IgD-negative memory B cell (primary cell): Measurements from ENCODE around the gene GDF11. TPM values are rescaled to one million over a fixed set of nuclear protein-coding genes. Genes with fewer than 3 reads are reported as not detected.

Source experiments
- H3K27ac Mint-ChIP-seq, 3 donors: one replicate each; pipeline ENCODE4 v1.8.0; 2020 to 2022; ENCODE audit warnings: mild to moderate bottlenecking in 3 of 3, mixed read lengths in 3 of 3, moderate library complexity in 1 of 3
- H3K27me3 Mint-ChIP-seq: one replicate; pipeline ENCODE4 v1.8.0; 2021; ENCODE audit warnings: mixed read lengths
- H3K36me3 Mint-ChIP-seq: one replicate; pipeline ENCODE4 v1.8.0; 2020; ENCODE audit warnings: mild to moderate bottlenecking, mixed read lengths
- H3K4me1 Mint-ChIP-seq, 3 donors: one replicate each; pipeline ENCODE4 v1.8.0; 2020 to 2022; ENCODE audit warnings: mixed read lengths in 3 of 3, mild to moderate bottlenecking in 1 of 3
- H3K4me3 Mint-ChIP-seq, 4 donors: one replicate each; pipeline ENCODE4 v1.8.0; 2020 to 2022; ENCODE audit warnings: mild to moderate bottlenecking in 4 of 4, mixed read lengths in 4 of 4, moderate library complexity in 3 of 4
- H3K9me3 Mint-ChIP-seq, 3 donors: one replicate each; pipeline ENCODE4 v1.8.0; 2020 to 2021; ENCODE audit warnings: mixed read lengths in 3 of 3, mild to moderate bottlenecking in 1 of 3
- polyA plus RNA-seq: library from polyadenylated mRNA; unstranded; fragments of 300-500 nt; fragmentation: Illumina TruSeq; gene quantifications from one replicate; pipeline ENCODE4 v1.2.3, GENCODE V29; 2021

GDF11 gene
- polyA plus RNA-seq, 1 donor from 2014 or later: 1.1 TPM

- H3K4me3 Mint-ChIP-seq: peak within 1 kb of the TSS; percentile 88 to 97 (median 94)
- H3K27ac Mint-ChIP-seq: peak within 1 kb of the TSS; percentile 92 to 99 (median 98)
- no peaks in the 10 kb centered on the region for H3K36me3 Mint-ChIP-seq
- H3K9me3 Mint-ChIP-seq: no peaks in the 10 kb centered on the region
- peaks cover 15 to 30% (median 17%) of the 10 kb centered on the region in 3 donors for H3K4me1 Mint-ChIP-seq
- H3K27me3 Mint-ChIP-seq: no peaks in the 10 kb centered on the region
Measured at GRCh38 chr12:55715833-55716581, 26.9 kb upstream of the GDF11 start, which contains the start of gene BLOC1S1. Gene BLOC1S1 (plus strand): TSS chr12:55716046. CDS start chr12:55716052, 6 bp downstream.

- no peaks in the 10 kb centered on the region for H3K27me3 Mint-ChIP-seq
- H3K4me3 Mint-ChIP-seq: peak overlapping the region; percentile 88 to 97 (median 94)
- no peaks in the 10 kb centered on the region for H3K9me3 Mint-ChIP-seq
- peak overlapping the region; percentile 92 to 99 (median 98) for H3K27ac Mint-ChIP-seq
- H3K4me1 Mint-ChIP-seq: peaks cover 15 to 30% (median 17%) of the 10 kb centered on the region in 3 donors
- no peaks in the 10 kb centered on the region for H3K36me3 Mint-ChIP-seq
Measured at GRCh38 chr12:55716582-55716957, 26.4 kb upstream of the GDF11 start.

GRCh38 chr12:55717011-55718007 lies 25.6 kb upstream of the GDF11 start:
- Mint-ChIP-seq H3K36me3 (no peaks in the 10 kb centered on the region), H3K4me1 (peaks cover 15 to 30% (median 19%) of the 10 kb centered on the region in 3 donors), H3K9me3 (no peaks in the 10 kb centered on the region), H3K4me3 (peak overlapping the region; percentile 88 to 97 (median 94)), H3K27me3 (no peaks in the 10 kb centered on the region), H3K27ac (peak overlapping the region; percentile 76 to 99 (median 92))

- Mint-ChIP-seq H3K27me3 (no peaks in the 10 kb centered on the region), H3K36me3 (no peaks in the 10 kb centered on the region), H3K9me3 (no peaks in the 10 kb centered on the region), H3K4me3 (peak overlapping the region in 3 of 4 donors; percentile 22 to 88 (median 30)), H3K4me1 (peaks cover 15 to 30% (median 18%) of the 10 kb centered on the region in 3 donors), H3K27ac (peak overlapping the region in 1 of 3 donors; percentile 76)
Measured at GRCh38 chr12:55718015-55718414, 24.9 kb upstream of the GDF11 start.

- Mint-ChIP-seq H3K36me3 (no peaks in the 10 kb centered on the region), H3K27ac (peak overlapping the region in 1 of 3 donors; percentile 42), H3K27me3 (no peaks in the 10 kb centered on the region), H3K4me1 (peaks cover 21 to 33% (median 21%) of the 10 kb centered on the region in 3 donors), H3K4me3 (peak overlapping the region in 1 of 4 donors; percentile 47), H3K9me3 (no peaks in the 10 kb centered on the region)
Measured at GRCh38 chr12:55718624-55719275, 24.2 kb upstream of the GDF11 start.

- no peaks in the 10 kb centered on the region for H3K9me3 Mint-ChIP-seq
- peak overlapping the region in 1 of 3 donors; percentile 42 for H3K27ac Mint-ChIP-seq
- H3K36me3 Mint-ChIP-seq: no peaks in the 10 kb centered on the region
Measured at GRCh38 chr12:55719371-55719770, 23.6 kb upstream of the GDF11 start.

GRCh38 chr12:55720071-55720564 lies 22.8 kb upstream of the GDF11 start, which contains the start of gene RDH5:
Gene RDH5 (plus strand): TSS chr12:55720393. CDS start chr12:55721185, 792 bp downstream.
- Mint-ChIP-seq H3K9me3 (no peaks in the 10 kb centered on the region), H3K4me1 (peaks cover 23 to 38% (median 28%) of the 10 kb centered on the region in 3 donors), H3K27me3 (no peaks in the 10 kb centered on the region), H3K27ac (peak within 1 kb of the TSS in 1 of 3 donors; percentile 56), H3K4me3 (peak within 1 kb of the TSS in 1 of 4 donors; percentile 35), H3K36me3 (no peaks in the 10 kb centered on the region)

More at GRCh38 chr12:55719371-55719770, 23.6 kb upstream of the GDF11 start:
- Mint-ChIP-seq H3K27me3 (no peaks in the 10 kb centered on the region), H3K4me1 (peaks cover 21 to 33% (median 22%) of the 10 kb centered on the region in 3 donors), H3K4me3 (peak overlapping the region in 1 of 4 donors; percentile 35)

- H3K36me3 Mint-ChIP-seq: no peaks in the 10 kb centered on the region
- peak overlapping the region in 1 of 3 donors; percentile 56 for H3K27ac Mint-ChIP-seq
- H3K4me3 Mint-ChIP-seq: no peak overlapping the region
- no peaks in the 10 kb centered on the region for H3K9me3 Mint-ChIP-seq
- H3K27me3 Mint-ChIP-seq: no peaks in the 10 kb centered on the region
- H3K4me1 Mint-ChIP-seq: peaks cover 21 to 33% (median 21%) of the 10 kb centered on the region in 3 donors
Measured at GRCh38 chr12:55720894-55721444, 22.0 kb upstream of the GDF11 start.

GRCh38 chr12:55721601-55722213 lies 21.2 kb upstream of the GDF11 start:
- peak overlapping the region in 1 of 3 donors; percentile 10 for H3K27ac Mint-ChIP-seq
- H3K27me3 Mint-ChIP-seq: no peaks in the 10 kb centered on the region
- H3K9me3 Mint-ChIP-seq: no peaks in the 10 kb centered on the region
- H3K4me3 Mint-ChIP-seq: peak overlapping the region in 2 of 4 donors; percentile 47 to 52
- H3K4me1 Mint-ChIP-seq: peaks cover 19 to 38% (median 23%) of the 10 kb centered on the region in 3 donors
- H3K36me3 Mint-ChIP-seq: no peaks in the 10 kb centered on the region

GRCh38 chr12:55722948-55723347 lies 20.0 kb upstream of the GDF11 start:
- Mint-ChIP-seq H3K36me3 (no peaks in the 10 kb centered on the region), H3K4me3 (peak overlapping the region in 1 of 4 donors; percentile 75)

GRCh38 chr12:55723516-55724225 lies 19.3 kb upstream of the GDF11 start:
- Mint-ChIP-seq H3K4me3 (peak overlapping the region in 1 of 4 donors; percentile 75), H3K27ac (peak overlapping the region in 2 of 3 donors; percentile 37 to 59), H3K27me3 (no peaks in the 10 kb centered on the region), H3K9me3 (no peaks in the 10 kb centered on the region), H3K36me3 (no peaks in the 10 kb centered on the region), H3K4me1 (peaks cover 23 to 29% (median 23%) of the 10 kb centered on the region in 3 donors)

More at GRCh38 chr12:55722948-55723347, 20.0 kb upstream of the GDF11 start:
- Mint-ChIP-seq H3K4me1 (peaks cover 23 to 35% (median 27%) of the 10 kb centered on the region in 3 donors), H3K9me3 (no peaks in the 10 kb centered on the region), H3K27ac (peak overlapping the region in 1 of 3 donors; percentile 59), H3K27me3 (no peaks in the 10 kb centered on the region)

- Mint-ChIP-seq H3K4me3 (peak overlapping the region in 3 of 4 donors; percentile 6 to 69 (median 43)), H3K36me3 (no peaks in the 10 kb centered on the region), H3K4me1 (peaks cover 22 to 26% (median 23%) of the 10 kb centered on the region in 3 donors), H3K27me3 (no peaks in the 10 kb centered on the region), H3K27ac (peak overlapping the region in 2 of 3 donors; percentile 37 to 60), H3K9me3 (no peaks in the 10 kb centered on the region)
Measured at GRCh38 chr12:55724226-55724939, 18.5 kb upstream of the GDF11 start.
